ENCODE measurements around the gene STUM. TPM values are rescaled to one million over a fixed set of nuclear protein-coding genes. Genes with fewer than 3 reads are reported as not detected.

STUM gene
- total RNA-seq, 1 donor from 2014 or later, result 0.34 TPM

DNA sequence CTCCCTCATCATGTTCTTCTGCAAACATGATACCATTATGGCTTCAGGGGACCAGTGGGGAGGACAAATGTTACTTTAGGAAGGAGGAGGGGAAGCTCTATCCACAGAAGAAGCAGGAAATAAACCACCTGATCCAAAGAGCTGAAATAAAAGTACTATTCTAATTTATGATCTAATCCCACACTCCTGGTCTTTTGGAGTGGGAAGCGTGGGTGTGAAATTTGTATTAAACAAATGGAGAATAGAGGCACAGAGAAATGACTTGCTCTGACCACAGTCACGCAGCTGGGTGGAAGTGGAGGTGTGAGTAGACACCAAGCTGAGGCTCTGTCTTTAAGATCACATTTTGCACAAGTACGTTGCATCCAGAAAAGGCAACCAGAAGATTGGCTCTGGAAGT lies 14.5 kb upstream of the STUM start:
- DNase-seq, result no peak

DNA sequence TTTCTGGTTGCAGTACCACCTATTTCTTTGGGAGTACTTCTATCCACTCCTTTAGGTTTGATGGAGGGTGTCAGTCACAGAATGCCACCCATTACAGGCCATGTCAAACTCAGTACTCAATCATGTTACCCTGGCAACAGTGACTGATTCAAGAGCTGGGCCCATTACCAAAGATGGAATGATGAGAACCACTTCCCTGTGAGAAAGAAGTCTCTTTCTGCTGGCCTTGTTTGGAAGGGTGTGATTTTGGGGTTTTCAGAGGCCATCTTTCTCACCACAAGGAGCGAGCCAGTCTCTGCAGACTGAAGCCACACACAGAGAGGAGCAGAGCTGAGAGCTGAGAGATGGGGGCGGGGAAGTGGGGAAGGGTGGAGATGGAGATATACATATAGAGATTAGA lies 13.9 kb upstream of the STUM start:
- no peak for DNase-seq

DNA sequence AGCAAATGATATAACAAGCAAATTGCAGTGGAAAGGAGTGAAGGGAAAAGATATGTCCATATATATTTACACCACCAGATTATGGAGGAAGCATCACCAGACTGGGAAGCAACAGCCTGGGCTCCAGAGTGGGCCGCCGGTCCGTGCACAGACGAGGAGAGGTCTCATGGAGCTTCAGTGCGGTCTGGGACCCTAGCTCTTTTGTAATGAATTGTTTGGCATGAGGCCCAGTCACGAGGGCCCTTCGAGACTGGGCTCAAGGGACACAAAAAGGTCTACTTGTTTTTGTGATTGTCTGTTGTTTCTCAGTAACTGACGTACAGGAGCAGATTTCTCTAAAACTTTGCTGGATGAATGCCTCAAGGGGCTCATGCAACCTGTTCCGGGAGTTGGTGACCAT lies 12.9 kb upstream of the STUM start:
- no peak for DNase-seq

DNA sequence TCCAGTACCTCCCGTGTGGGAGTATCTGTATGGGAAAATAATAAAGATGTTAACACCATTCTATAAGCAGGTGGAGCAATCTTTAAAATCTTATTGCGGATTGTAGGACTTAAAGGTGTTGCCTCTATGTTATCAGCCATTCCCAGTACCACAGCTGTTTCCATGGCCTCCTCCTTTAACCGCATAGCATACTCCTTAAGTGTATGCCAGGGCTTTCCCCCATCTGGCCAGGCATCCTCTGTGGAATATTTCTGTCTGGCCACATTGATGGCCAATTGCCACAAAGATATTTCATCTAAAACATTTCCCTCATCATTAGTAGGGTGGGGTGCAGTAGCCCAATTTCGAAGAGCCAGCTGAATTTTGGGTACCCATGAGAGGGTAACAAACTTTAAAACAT lies 7.3 kb upstream of the STUM start:
- no peak for DNase-seq

DNA sequence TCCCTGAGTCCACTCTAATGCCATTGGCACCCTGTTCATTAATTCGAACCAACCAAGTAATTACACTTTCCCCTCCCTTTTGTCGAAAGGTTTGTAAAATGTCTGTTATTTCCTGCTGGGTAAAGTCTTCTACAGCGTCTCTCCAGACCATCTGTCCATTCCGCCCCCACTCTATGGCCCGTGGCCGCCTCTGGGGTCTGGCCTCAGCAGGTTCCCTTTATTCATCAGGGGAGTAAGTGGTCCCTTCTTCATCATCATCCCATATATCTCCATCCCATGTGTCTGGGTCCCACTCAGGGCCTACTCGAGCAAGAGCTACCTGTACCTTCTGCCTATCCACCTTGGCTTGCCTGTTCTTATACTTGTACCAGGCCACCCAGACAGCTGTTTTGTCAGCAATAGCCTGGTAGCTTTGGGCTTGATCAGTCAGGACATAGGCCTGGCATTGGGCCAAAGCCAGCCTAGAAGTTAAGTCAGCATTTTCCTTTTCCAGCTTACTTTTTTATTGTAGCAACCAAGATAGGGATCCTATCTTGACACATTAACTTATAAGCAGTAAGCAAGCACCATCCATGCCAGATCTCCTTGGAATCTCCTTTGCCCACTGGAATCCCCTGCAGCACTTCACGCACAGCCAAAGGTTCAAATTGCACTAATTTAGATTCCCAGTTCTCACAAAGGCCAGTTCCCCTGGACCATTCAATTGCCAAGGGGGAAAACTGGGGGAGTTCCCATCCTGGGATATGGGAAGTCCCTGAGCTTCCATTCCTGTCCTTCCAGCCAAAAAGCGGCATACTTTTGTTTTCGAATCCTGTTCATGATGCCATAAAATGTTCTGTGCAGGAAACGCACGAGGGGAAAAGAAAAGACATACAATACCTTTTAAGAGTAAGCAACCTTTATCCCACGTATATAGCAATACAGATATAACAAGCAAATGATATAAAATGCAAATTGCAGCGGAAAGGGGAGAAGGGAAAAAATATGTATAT lies 6.6 kb upstream of the STUM start:
- peak; percentile 74 for DNase-seq

DNA sequence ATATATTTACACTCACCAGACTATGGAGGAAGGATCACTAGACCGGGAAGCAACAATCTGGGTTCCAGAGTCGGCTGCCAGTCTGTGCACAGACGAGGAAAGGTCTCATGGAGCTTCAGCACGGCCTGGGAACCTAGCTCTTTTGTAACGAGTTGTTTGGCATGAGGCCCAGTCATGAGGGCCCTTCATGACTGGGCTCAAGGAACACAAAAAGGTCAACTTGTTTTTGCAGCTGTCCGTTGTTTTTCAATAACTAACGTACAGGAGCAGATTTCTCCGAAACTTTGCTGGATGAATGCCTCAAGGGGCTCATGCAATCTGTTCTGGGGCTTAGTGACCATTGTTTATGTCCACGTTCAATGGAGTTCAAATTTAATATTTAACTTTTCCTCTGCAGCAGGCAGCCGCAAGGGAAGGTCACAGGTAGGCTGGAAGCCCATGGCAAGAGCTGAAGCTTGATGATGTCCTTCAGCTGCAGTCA lies 5.9 kb upstream of the STUM start:
- peak; percentile 65 for DNase-seq

DNA sequence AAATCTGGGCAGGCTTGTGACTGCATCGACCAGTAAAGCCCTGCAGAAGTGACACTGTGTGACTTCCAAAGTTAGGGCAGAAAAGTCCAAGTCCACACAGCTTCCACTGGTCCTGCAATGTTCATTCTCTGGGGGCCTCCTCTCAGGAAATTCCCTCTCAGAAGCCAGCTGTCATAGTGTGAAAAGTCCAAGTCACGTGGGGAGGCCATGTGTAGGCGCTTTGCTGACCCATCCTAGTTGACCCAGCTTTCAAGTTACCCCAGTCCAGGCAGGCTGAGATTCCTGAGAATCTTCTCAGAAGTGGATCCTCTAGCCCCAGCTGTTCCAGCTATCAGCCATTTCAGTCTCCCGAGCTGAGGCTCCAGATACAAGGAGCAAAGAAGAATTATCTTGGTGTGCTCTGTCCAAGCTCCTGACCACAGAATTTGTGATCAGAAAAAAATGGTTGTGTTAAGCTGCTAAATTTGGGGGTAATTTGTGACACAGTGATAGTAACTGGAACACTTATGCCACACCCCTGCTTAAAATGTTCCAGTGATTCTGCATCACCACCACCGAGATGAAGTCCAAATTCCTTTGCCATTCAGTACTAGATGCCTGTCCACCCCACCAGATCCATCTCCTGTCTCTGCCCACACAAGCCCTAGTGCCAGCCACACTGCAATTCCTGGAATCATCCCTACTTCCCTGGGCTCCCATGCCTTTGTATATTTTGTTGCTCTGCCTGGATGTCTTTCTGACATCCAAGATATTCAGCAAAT lies 2.5 kb upstream of the STUM start:
- DNase-seq, result no peak

DNA sequence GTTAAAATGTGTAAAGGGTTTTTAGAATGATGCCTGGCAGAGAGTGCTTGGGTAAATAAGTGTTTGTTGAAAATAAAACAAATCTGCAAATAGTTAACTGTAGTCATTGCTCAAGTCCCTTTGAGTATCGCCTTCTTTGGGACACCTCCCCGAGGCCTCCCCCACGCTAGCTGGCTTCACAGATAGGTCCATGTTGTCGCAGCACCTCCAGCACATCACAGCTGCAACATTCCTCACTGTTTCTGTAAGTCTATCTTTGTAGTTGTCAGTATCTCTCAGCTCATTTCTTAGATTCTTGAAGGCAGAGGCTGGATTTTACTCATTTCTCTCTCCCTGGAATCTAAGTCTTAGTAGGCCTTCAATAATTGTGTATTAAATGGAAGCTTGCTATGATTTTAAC lies 1.6 kb upstream of the STUM start:
- no peak for DNase-seq

DNA sequence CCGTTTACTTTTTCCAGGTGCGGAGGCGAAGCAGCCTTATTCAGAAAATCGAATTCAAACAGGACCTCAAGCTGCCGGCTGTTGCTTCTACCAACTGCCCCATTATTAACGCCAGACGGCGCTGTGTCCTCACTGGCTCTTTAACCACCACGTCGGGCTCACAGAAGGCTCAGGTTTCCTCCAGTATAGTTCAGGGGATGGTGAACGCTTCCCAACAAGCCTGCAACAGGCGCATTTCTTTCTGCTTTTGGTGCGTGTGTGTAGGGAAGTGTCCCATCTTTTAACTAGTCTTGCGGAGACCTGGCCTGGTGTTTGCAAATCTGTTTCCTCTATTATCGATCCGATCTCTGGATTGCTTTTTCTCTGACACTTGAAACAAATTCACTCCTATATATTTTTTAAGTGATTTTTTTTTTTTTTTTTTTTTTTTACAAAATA lies 791 bp upstream of the STUM start:
- peak; percentile 93 for DNase-seq

DNA sequence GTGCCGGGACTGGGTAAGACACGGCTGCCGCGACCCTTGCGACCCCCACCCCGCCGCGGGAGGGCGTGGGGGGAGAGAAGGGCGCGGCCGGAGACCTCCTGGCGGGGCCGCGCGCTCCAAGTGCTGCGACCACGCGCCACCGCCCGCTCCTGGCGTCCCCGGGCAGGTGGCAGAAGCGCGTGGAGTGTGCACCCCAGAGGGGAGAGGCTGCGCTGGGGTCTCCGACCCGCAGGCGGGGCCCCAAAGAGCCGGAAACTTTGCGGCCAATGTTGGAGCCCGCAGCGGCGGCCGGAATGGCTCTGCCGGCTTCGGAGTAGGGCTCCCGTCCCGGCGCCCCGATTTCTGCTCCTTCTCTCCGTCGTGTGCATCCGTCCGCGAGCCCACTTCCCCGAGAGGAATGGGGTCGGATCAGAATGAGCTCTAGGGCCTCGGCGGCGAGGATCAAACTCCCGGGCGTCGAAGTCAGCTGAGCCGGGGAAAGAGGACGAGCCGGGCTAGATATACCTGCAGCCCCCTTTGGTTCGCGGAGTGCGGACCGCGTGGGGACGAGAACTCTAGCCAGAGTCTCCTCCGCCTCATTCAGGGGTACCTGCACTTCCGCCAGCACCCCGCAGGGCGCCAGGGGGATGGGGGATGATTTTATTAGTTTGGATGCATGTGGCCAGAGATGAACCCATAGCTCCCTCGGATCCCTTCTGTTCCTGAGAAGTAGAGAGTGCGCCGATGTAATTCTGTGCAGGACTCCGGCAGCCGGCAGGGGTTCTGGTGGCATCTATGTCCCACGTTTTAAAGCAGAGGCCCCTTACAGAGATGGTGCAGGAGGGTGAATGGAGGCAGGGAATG lies 751 bp downstream of the STUM start:
- peak; percentile 2 for DNase-seq

DNA sequence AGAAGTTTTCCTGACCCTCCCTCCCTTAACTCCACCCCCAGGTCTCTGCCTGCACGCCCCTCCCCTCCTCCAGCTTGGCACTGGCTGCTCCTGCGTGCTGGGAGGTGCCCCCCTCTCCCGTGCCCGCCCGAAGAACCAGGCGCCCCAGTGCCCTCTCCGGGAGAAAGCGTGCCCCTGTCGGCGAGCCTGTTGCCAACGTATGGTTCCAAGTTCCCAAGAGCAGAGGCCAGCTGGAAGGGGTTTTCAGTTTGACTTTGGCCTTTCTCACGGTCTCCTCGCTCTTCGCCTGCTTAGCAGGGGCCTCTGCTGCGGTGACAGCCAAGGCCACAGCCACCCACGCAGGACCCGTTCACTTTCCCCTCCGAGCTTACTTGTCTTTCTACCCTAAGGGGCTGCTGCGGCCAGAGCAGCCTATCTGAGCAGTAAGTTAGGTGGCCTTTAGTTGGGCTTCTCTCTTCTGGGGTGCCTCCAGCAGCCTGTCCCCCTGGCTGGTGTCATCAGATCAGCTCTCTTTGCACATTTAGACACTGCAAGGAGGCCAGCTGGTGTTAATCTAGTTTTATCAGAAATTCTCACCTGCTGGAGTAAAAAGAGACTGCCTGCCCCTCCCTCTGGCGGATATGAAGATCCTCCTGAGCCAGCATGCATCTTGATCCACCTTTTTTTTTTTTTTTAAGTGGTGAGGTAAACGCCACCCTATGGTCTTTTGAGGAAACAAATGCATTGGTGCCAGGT lies 1.5 kb downstream of the STUM start:
- peak; percentile 15 for DNase-seq

DNA sequence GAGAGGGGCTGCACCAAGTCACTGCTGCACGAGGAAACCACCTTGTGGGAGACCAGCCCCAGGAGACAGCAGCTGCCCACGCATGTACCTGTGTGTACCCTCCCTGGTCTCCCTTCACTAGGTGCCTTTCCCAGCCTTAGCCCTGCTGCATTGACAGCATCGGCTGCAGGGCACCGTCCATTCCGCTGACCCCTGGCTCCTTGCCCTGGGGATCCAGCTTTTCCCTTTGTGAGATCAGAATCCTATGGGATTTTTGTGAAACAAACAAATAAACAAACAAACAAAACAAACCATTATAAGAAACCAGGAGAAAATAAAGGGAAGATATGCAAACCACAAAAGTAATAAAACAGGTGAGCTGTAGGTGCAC lies 2.1 kb downstream of the STUM start:
- DNase-seq, result no peak

DNA sequence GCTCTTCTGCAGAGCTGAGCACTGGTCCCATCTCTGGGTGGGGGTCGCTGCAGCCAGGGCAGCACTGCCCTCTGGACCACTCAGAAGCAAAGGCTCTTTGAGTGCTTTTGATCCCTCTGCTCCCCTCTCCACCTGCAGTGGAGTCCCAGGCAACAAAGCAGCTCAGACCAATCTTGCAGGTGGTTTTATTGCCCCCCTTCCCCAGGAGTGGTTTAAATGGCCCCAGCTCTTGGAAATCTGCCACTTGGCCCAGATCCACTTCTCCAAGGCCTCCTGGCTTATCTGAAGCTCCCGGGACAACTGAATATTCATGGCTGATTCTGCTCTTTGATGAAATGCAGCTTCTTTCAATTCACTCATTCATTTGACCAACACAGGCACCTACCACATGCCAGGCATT lies 2.7 kb downstream of the STUM start:
- no peak for DNase-seq

DNA sequence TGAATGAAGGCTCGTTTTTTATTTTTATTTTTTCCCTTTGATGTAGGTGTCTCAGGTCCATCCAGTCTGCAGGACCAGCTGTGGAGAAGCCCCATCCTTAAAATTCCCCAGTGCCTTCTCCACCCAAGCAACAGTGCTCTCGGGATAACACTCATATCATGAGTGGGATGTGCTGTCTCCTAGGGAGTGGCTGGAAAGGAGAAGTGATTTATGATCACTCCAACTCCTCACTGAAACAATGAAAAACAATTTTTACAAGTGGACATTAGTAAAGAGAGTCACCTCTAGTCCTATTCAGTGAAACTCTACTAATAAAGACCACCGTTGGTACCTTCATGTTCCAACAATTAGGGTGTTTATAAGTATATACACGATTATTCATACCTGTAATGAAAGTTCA lies 3.5 kb downstream of the STUM start:
- no peak for DNase-seq

DNA sequence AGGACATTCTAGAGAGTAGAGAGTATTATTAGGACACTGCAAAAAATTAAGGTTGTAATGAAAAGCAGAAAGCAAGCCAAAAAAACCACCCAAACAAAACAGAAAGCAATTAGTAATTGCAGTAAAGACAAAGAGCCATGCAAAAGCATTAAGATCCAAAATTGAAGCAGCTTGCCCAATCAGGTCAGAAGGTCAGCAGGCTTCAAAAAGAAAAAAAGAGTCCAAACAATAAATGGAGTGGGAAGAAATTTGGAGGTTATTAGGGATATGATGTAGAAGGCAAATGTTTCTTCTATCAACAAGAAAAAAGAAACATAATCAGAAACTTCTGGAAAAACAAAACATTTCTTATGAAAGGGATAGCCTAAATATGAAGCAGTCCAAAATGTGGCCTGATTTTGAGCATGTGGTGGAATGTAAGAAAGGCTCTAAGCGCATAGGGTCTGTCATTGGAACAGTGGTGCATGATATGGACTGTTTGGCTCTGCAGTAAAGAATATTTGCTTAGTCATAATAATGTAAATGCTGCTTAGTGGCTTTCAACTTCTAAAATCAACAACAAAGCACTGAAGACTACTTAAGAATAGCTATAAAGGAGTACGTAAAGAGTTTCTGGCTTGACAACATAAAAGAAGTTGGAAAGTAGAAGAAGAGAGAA lies 4.8 kb downstream of the STUM start:
- DNase-seq, result no peak

DNA sequence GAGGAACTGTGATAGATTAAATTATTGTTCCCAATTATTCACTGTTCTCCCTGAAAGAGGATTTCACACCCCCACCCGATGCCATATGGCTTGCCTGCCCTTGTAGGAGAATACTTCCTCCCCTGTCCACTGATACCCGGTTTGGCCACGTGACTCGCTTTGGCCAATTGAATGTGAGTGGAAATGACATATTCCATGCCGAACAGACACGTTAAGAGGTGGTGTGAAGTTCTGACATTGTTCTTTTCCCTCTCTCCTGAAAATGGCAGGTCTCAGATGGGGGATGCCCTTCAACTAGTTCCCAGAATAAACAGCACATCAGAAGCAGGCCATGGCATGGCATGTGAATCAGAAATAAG lies 5.3 kb downstream of the STUM start:
- no peak for DNase-seq

DNA sequence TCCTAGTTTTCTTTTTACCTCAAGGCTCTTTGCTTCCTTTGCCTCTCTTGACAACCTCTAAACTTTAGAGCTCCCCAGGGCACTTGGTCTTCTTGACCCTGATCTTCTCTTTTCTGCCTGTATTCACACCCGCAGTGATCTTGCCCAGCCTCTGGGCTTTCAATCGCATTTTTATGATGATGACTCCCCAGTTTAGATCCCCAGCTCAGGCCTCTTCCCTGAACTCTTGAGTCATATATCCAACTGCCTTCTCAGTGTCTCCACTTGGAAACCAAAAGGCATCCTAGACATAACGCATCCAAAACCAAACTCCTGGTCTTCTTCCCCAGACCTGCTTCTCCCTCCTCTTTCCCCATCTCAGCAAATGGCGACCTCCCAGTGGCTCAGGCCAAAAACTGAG lies 6.5 kb downstream of the STUM start:
- DNase-seq, result no peak

DNA sequence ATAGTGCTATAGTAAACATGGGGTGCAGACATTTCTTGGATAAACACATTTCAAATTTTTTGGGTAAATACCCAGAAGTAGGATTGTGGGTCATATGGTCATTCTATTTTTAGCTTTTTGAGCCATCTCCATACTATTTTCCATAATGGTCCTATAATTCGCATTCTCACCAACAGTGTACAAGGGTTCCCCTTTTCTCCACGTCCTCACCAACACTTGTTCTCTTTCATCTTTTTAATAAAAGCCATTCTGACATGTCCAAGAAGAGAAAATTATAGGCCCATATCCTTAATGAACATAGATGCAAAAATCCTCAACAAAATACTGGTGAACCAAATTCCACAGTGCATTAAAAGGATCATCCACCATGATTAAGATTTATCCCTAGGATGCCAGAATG lies 8.9 kb downstream of the STUM start:
- DNase-seq, result no peak

DNA sequence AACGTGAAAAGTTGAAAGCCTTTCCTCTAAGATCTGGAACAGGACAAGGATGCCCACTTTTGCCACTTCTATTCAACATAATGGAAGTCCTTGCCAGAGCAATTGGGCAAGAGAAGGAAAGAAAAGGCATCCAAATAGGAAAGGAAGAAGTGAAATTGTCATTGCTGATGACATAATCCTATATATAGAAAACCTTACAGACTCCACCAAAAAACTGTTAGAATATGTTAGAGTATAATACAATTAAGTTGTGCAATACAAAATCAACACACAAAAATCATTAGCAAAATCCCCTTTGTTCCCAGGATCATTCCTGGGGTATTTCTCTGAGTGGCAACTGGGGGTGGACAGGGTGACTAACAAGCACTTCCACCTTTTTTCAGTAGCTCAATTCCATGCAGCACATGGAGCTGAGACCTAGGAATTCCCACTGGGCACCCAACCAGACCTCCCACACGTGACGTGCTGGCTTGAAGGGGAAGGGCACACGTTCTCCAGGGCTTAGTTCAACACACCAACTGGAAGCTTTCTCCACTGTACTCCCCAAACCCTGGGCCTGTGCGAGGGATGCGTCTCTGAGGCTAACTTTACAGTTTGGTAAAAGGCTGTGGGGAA lies 9.6 kb downstream of the STUM start:
- no peak for DNase-seq

DNA sequence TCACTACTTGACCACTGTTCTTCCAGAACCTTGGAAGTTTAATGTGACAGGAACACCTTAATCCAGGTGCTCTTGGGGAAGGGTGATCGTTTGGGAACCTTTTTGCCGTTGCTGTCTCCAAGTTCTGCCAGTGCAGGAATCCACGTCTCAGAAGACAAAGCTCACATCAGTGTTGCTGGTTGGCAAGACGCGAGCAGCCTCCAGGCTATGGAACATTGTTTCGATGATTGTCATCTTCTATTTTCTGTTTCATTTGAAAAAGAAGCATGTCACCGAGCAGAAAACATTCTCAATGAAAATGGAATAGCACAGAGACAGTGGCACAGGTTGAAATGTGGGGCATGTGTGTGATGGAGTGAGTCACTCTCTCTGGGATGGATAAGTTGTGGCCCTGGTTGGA lies 11.7 kb downstream of the STUM start:
- DNase-seq, result no peak

DNA sequence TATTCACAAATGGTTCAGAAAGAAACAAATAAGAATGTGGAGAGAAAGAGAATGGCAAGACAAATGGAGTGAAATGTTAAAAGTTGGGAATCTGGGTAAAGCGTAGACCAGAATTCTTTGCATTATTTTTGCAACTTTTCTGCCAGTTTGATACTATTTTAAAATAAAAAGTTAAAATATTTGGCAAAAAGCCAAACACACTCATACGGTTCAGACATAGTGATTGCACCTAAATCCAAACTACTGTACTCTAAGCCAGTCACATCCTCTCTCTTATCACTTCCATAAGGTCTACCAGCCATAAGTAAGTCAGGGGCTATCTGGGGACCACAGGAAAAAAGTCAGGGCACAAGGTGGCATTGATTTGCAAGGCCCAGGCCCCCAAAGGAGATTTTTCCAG lies 14.4 kb downstream of the STUM start:
- no peak for DNase-seq
